NCI-H82 treated with DMSO at 0.1 percent for 48 hours (cell line): Measurements from ENCODE around the gene STAC3.
"Not testable (repeated sequence)": the region's sequence is repeated elsewhere in the genome, so short reads cannot be mapped to it uniquely, and the experiment has no call there.

Experiments used
- DNase-seq: peaks from one replicate; lab custom pipeline; 2025; ENCODE audit not compliant: unreplicated experiment; lab: John Stamatoyannopoulos, UW

STAC3 gene

DNA sequence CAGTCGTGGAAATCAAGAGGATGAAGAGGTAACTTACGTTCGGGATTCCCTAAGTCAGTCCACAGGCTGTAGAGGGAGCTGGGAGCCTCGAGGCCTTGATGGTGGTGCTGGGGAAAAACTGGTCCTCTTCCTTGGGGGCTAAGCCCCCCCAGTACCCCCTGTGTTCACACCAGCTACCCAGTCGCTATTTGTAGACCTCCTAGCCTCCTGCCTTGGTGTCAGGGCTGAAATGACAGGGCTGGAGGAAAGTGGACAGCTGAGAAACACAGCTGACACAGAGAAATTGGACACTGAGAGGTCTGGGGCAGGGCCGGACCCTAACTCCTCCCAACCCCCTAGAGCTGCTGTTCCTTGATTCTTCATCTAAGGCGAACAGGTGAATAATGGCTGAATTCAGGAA, at the start of gene STAC3:
TSS of gene STAC3 (minus strand) at position 232 of the 400 bp plus-strand sequence. CDS start 1,551 bp downstream, outside the sequence.
- DNase-seq, result no peak

- DNase-seq, result no peak
These were observed 48.6 kb upstream of the STAC3 start for GRCh38 chr12:57299514-57300016.

- no peak for DNase-seq
These were observed 45.3 kb upstream of the STAC3 start for GRCh38 chr12:57296291-57296690.

GRCh38 chr12:57282073-57282472, 31.1 kb upstream of the STAC3 start:
- DNase-seq, result not testable (repeated sequence)

- DNase-seq, result no peak
These were observed 29.4 kb upstream of the STAC3 start for GRCh38 chr12:57280211-57281062.

DNA sequence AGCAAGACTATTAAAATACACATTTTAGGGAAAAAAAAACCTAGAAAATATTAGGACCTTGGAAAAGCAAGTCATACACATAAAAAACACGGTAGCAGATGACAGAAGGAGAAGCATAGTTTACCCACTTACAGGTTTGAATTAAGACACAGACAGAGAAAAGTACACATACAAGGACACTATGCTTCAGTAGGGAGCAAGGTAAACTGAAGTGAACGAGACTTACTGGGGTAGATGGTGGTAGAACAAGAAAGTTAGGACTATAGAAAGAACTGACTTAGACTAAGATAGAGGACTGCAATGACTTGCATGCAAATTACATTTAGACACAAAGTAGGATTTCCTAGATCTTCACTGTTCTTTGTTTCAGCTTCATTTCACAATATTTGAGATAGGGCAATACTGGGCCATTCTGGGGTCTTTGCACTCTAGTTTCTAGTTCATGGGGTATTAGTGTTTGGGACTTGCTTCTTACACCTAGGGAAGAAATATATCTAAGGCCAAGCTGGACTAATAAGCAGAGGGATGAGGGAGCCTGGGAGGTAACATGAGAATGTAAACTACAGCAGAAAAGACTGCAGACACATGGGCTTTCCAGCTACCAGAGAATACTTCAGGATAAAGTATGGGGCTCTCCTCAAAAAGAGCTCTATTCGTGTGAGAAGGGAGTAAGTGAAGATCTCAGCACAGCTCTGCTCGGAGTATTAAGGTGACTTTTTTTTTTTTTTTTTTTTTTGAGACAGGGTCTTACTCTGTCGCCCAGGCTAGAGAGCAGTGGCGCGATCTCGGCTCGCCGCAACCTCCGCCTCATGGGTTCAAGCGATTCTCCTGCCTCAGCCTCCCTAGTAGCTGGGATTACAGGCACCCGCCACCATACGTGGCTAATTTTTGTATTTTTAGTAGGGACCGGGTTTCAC, 27.7 kb upstream of the STAC3 start:
- no peak for DNase-seq

DNA sequence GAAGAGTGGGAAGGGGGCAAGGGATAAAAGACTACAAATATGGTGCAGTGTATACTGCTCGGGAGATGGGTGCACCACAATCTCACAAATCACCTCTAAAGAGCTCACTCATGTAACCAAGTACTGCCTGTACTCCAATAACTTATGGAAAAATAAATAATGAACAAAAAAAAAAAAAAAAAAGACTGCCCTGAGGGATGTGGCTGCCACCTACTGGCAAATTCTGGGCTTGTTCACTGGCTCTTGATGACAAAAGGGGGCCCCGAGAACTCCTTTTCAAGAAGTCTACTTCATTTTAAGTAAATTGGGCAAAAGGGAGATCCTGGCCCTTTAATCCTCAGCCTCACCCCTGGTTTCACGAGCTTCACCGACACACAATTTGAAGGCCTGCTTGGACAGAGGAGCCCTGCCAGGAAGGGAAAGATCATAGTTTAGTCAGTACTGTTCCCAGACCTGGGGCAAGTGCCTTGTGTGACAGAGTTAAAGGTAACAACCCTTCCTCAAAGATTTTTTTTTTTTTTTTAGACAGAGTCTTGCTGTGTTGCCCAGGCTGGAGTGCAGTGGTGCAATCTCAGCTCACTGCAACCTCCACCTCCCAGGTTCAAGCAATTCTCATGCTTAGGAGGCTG, 26.1 kb upstream of the STAC3 start:
- DNase-seq, result no peak

- DNase-seq, result not testable (repeated sequence)
These were observed 25.2 kb upstream of the STAC3 start for GRCh38 chr12:57276233-57276632.

DNA sequence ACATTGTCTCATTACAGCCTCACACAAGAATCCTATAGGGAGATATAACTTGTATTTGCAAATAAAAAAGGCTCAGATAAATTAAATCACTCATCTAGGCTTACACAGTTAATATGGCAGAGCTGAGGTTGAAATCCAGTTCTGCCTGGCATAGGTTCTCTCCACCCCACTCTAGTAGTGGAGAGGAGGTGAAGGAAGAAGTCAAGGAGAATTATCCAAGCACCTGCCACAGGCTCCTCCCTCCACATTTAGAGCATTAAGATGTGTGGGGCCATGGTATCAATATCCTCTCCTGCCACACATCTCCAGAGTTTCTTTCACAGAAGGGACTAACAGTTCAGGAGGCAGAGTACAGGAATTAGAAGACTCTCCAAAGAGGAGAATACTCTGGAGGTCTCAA, 22.5 kb upstream of the STAC3 start:
- no peak for DNase-seq

DNA sequence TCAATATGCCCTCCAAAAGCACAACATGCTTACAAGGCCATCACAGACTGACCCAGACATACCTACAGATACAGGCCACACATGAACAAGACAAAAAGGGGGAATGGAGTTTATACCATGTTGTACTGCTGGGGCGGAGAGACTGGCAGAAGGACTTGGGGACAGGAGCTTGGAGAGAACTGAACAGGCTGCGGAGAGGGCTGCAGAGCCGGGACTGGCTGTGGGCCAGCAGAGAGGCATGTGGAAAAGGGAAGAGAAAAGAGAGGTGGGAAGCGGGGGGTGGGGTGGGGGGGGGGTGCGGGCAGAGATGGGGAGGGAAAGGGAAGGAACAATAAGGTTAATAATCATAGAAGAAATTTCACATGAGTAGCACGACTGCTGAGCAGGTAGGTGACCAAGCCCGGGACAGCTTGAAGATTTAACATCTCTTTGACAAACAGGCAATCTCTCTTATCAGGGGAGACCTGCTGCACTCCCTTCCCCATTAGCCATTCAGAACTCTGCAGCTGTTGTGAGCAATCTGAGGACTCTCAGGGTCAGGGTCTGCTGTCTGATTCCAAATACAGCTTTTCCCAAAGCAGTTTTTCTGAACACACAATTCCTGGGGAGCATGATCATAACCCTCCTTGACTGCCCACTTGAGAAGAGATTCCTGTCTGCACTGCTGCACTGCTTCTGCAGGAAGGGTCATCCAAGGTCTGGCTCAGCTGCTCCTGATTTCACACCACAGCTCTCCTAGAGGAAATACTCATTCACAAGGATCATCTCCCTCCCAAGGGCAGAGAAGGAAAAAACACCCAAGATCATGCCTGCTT, 21.6 kb upstream of the STAC3 start:
- no peak for DNase-seq

GRCh38 chr12:57270966-57271470, 20.0 kb upstream of the STAC3 start:
- no peak for DNase-seq

- no peak for DNase-seq
These were observed 17.3 kb upstream of the STAC3 start for GRCh38 chr12:57268264-57268663.

DNA sequence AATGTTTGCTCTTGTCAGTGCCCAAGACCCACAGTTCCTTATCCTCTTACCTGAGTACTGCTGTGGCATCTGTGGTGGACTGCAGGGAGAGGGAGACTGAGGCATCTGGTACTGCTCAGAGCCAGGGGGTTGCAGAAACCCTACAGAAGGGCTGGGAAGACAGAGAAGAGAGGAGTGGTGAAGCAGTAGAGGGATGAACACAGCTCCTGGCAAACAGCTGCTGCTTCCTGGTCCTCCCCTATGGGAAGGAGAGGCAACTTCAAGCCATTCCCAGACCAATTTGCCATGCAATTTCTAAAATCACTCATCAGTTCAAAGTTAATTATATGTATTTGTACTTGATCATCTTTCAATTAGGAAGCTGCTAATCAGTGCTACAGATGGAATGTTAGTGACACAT, 15.7 kb upstream of the STAC3 start:
- no peak for DNase-seq

DNA sequence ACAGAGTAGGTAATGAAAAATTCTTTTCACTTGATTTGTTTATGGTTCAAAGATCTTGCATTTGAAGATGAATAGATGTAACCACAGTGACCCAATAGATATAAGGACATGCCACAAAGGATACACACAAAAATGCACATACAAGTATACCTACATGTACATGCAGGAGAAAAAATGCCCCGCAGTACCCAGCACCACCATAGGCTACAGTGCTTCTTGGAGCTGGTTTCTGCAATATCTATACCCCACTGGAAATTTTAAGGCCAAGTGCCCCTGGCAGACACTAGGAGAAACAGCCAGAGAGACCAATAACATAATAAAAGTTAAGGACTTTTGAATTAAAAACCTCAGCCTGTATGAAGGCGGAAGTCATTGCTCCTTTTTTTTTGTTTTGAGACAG, 12.1 kb upstream of the STAC3 start:
- DNase-seq, result no peak

DNA sequence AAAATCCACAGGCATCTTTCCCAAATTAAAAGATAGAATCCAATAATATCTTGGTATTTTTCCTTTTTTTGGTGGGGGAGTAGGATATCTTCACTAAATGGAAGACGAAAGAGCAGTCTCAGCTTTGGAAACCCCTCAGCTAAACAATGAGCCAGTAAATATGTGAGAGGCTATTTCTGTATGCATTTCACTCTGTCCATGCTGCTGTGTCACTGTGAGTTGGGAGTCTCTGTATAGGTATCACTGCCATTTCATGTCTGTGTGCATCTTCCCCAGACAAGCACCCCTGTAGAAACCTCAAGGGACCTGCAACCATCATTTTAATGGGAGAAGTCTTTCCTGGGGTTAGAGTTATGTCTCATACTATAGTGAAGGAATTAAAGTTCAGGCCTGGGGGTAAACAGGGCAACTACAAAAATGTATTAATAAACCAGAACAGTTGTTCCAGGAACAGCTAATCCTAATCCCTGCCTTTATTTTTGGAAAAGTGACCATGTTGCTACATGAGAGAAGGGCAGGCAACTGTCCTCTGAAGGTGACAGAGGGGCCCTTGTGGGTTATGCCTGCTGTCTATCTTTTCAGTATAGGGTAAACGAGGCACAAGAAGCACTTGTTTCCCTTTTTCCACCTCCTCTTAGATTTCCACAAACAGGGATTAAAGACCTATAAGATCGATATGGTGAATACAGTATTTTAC, 11.3 kb upstream of the STAC3 start:
- DNase-seq, result no peak

DNA sequence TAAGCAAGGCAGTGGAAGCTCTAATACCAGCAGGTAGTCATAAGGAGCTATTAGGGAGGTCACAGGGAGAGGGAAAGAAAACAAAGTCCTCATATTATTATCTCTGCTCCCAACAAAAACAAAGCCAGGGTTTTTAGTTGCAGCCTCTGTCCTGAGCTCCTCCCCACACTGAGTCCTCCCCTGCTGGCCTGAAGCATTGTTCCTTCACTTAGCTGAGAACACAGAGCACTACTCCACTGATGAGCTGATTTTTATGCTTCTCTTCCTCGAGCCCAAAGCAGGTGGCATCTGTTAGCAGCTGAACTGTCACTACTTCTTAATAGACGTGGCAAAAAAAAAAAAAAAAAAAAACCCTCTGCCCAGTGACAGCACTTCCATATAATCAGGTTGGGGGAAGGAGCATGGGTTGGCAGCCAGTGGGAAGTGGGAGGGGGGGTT, 10.5 kb upstream of the STAC3 start:
- DNase-seq, result no peak

DNA sequence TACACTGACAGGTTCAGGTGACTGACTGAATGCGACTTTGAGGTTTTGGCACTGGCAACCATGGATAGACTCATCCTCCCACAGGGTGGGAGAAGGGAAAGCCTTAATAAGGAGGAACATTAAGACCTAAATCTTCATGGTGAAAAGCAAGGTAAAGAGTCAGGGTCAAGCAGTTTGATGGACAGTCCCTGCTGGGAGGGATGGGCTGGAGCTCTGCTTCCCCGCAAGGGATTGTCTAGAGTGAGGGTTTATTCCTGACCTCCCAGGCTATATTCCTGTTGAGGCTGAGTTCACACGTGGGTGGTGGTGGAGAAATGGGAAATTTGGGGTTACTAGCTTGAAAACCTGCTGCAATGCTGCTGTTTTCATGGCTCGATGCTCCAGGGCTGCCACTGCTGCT, 9.4 kb upstream of the STAC3 start:
- DNase-seq, result no peak

- no peak for DNase-seq
These were observed 8.3 kb upstream of the STAC3 start for GRCh38 chr12:57258977-57259970.
